Measurements from ENCODE around the gene MBTD1. TPM values are rescaled to one million over a fixed set of nuclear protein-coding genes. Genes with fewer than 3 reads are reported as not detected.

The MBTD1 gene
- total RNA-seq: 9.8 and 21.6 TPM in 2 replicates

DNA sequence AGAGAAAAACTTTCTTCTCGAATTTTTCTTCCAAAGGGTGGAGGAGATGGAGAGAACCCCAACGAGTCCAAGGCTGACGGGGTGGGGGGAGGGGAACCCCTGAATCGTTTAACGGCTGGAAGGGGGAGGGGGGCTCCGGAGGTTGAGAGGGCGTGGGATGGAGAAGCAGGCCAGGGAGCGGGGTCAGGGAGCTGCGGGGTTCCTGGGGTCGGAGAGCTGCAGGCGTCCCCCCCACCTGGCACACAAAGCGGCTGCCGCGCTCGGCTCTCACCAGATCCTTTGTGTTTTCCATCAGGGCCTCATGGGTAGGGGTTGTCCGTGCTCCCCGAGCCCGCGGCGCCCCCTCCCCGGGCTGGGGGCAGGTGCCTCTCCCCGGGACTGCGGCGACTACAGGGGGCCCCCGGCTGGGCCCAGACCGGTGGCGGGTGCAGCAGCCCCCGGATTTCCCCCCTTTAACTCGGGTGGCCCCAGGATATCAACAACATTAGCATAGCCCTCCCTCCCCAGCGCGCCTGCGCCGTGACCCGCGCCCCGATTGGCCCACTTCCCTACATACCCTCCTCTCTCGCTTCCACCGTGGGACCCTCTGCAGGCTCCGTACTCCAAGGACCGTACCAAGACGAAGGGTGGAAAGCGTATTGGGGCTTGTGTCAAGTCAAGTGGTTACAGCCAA is at the start of gene MBTD1:
TSS of gene MBTD1 (minus strand) at position 486 of the 673 bp plus-strand sequence. CDS start 34,888 bp downstream, outside the sequence.

DNA sequence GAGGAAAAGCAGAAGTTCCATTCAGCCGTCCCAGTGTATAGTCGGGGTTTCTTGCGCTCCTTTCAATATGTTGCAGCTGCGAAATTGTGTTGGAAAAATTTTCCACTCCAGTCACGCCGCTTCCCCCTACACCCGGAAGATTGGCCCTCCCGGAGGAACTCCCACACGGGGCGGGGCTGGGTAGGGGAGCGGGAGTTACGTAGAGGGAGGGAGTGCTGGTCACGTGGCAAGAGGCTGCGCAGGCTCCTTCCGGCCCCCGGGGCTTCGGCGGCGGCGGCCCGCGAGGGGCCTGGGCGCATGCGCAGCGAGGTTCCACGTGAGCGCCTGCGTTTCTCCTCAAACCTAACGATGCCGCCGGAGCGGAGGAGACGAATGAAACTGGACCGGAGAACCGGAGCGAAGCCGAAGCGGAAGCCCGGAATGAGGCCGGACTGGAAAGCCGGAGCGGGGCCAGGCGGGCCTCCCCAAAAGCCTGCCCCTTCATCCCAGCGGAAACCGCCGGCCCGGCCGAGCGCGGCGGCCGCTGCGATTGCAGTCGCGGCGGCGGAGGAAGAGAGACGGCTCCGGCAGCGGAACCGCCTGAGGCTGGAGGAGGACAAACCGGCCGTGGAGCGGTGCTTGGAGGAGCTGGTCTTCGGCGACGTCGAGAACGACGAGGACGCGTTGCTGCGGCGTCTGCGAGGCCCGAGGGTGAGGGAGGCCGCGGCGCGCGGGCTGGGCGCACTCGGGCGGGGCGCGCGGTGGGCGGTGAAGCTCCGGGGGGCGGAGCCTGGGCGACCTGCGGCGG is 581 bp upstream of the MBTD1 start, which contains the start of gene UTP18:
TSS of gene UTP18 (plus strand) at position 310 of the 787 bp plus-strand sequence. CDS start at position 349, 39 bp downstream.

DNA sequence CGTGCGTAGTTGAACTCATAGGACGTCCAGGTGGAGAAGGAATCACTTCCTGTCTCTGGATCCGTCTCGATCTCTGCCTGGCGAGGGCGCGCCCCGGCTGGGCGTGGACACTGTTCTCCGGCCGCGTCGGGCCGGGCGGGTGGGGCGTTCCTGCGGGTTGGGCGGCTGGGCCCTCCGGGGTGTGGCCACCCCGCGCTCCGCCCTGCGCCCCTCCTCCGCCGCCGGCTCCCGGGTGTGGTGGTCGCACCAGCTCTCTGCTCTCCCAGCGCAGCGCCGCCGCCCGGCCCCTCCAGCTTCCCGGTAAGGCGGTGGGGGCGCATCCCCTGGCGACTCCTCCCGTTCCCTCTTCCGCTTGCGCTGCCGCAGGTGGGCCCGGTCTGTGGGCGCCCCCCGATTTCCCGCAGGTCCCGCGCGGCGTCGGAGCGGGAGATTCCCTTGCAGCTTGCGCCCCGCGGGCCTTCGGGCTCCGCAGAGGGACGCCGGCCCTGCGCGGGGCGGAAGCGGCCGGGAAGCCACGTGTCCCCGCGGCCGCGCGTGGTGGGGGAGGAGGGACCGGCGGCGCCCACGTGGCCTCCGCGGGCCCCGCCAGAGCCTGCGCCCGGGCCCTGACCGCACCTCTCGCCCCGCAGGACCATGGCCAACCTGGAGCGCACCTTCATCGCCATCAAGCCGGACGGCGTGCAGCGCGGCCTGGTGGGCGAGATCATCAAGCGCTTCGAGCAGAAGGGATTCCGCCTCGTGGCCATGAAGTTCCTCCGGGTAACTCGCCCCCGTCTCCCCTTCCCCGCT is 93.5 kb downstream of the MBTD1 start, which contains the start of gene NME2:
TSS of gene NME2 (plus strand) at position 214 of the 789 bp plus-strand sequence. CDS start at position 634, 420 bp downstream.

DNA sequence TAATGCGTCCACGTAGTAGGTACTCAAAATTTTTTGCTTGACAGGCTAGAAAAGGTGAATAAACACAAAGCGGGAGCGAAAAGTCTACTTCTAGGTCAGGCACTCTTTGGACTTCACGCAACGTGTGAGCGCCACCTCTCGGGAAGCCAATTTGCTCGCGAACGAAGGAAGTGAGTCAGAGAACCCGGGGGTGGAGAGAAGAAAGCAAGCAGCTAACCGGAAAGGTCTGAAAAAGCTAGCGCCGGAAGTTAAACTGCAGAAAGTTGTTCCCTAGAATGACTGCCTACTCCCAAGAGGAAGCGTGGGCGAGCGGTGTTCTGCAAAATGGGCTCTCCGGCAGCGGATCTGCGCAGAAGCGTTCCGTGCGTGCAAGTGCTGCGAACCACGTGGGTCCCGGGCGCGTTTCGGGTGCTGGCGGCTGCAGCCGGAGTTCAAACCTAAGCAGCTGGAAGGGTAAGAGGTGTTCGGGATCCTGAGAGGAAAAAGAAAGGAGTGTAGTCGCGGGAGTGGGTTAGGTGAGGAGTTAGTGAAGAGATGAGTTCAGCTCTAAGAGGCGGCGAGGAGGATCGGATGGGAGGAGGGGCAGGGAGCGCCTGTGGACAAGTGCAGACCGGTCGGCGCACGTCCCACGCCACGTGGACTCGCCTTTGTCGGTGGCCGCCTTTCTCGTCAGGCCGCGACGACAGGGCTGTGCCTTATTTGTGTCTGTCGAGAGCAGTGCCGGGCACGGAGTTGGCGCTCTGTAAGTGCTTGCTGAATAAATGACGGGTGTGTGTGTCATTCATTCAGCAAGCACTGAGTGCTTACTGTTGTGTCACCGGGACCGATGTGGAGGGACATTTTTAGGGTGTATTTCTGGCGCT is 106.4 kb downstream of the MBTD1 start, which contains the start of gene NME1:
TSS of gene NME1 (plus strand) at position 350 of the 863 bp plus-strand sequence. CDS start 2,096 bp downstream, outside the sequence.

Other genes with a start within 250 kb of the MBTD1 start
- 98.8 and 113 TPM in 2 replicates for gene SPAG9, start 139.2 kb downstream of the MBTD1 start, total RNA-seq
- 9.8 and 83.4 TPM in 2 replicates for gene NME1, start 106.5 kb downstream of the MBTD1 start, total RNA-seq
- 432 and 817 TPM in 2 replicates for gene NME2, start 93.6 kb downstream of the MBTD1 start, total RNA-seq
- 20.8 and 27.1 TPM in 2 replicates for gene UTP18, start 497 bp upstream of the MBTD1 start, total RNA-seq